ENCODE results near the gene RBMS3.

GRCh38 chr3:29488922-29489321 is 208.1 kb downstream of the RBMS3 start:
- TF ChIP-seq, protein P1, sequence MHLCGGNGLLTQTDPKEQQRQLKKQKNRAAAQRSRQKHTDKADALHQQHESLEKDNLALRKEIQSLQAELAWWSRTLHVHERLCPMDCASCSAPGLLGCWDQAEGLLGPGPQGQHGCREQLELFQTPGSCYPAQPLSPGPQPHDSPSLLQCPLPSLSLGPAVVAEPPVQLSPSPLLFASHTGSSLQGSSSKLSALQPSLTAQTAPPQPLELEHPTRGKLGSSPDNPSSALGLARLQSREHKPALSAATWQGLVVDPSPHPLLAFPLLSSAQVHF (CRISPR knock-in tag; IDR thresholded peaks at IDR 0.05), result no peak
- no peak for TF ChIP-seq CBX5 (CRISPR knock-in tag; IDR thresholded peaks at IDR 0.05; ENCODE audit: borderline replicate concordance)
- TF ChIP-seq ATF7 (IDR thresholded peaks at IDR 0.05), result no peak
- TF ChIP-seq ATF7 (CRISPR knock-in tag; IDR thresholded peaks at IDR 0.05), result no peak
- no peak for TF ChIP-seq ASH2L (IDR thresholded peaks at IDR 0.05; ENCODE audit: insufficient read length, low read depth, low read length)
- no peak for TF ChIP-seq NR2F2 (IDR thresholded peaks at IDR 0.05; ENCODE audit: borderline replicate concordance, low read depth)
- TF ChIP-seq KDM5A (IDR thresholded peaks at IDR 0.05; ENCODE audit: borderline replicate concordance, low read length), result no peak
- no peak for TF ChIP-seq MEIS2 (CRISPR knock-in tag; IDR thresholded peaks at IDR 0.05)
- no peak for TF ChIP-seq ZNF407 (CRISPR knock-in tag; IDR thresholded peaks at IDR 0.05; ENCODE audit: not compliant biosample characterization)
- TF ChIP-seq FOSL2 (CRISPR knock-in tag; IDR thresholded peaks at IDR 0.05), result no peak
- TF ChIP-seq CTCF (CRISPR knock-in tag; IDR thresholded peaks at IDR 0.05), result no peak
- no peak for TF ChIP-seq EP300 (IDR thresholded peaks at IDR 0.05; ENCODE audit: low read depth in 2 of 2, low read length in 2 of 2)
- TF ChIP-seq EP300 (CRISPR knock-in tag; IDR thresholded peaks at IDR 0.05; ENCODE audit: borderline replicate concordance), result no peak
- no peak for TF ChIP-seq PRDM10 (CRISPR knock-in tag; IDR thresholded peaks at IDR 0.05; ENCODE audit: low read depth)
- no peak for TF ChIP-seq KDM5B (CRISPR knock-in tag; IDR thresholded peaks at IDR 0.05; ENCODE audit: borderline replicate concordance)
